ENCODE measurements around the gene PM20D1.

- TF ChIP-seq CTCF (conservative IDR thresholded peaks at IDR 0.05): no peak
- TF ChIP-seq ZFX (IDR thresholded peaks at IDR 0.05): no peak
Observed at GRCh38 chr1:205804605-205805004, 45.3 kb downstream of the PM20D1 start.
